Erythroblast (primary cell): ENCODE results near the gene TP63.

ENCODE experiments used
- GATA1 ChIP-seq: IDR thresholded peaks from 2 replicates; pipeline ENCODE4 v1.6.1; 2011; ENCODE audit warnings: low read depth, mild to moderate bottlenecking, control low read depth, low read length, moderate library complexity
- POLR2A ChIP-seq: IDR thresholded peaks from 2 replicates; pipeline ENCODE4 v1.6.1; 2011; ENCODE audit warnings: mild to moderate bottlenecking, low read length

GRCh38 chr3:189941679-189942078, 310.5 kb downstream of the TP63 start:
- no peak for TF ChIP-seq POLR2A
- TF ChIP-seq GATA1, result no peak
